Measurements from ENCODE around the gene ZNF81. TPM values are rescaled to one million over a fixed set of nuclear protein-coding genes. Genes with fewer than 3 reads are reported as not detected.

ZNF81 gene
- total and polyA plus RNA-seq, 2 experiments from 2014 or later, result 6.1 to 8.9 TPM

GRCh38 chrX:47898024-47898423 is 61.3 kb downstream of the ZNF81 start (continued):
- TF ChIP-seq ZNF462 (CRISPR knock-in tag; IDR thresholded peaks at IDR 0.05) (no peak), POLR2AphosphoS5 (IDR thresholded peaks at IDR 0.05; ENCODE audit: low read depth) (no peak), EZH2phosphoT487 (IDR thresholded peaks at IDR 0.05; ENCODE audit: unreplicated experiment) (no peak)

GRCh38 chrX:47900833-47901232 is 64.1 kb downstream of the ZNF81 start:
- Mint-ChIP-seq H3K4me1 (peaks cover 4% of the 10 kb centered on the region; the same call in 2 of the 3 replicates), H3K27me3 (ENCODE audit: insufficient read depth, low read depth, poor library complexity) (peaks cover 2% of the 10 kb centered on the region), H3K9me3 (no peaks in the 10 kb centered on the region), H3K4me3 (no peak overlapping the region), H3K36me3 (ENCODE audit: low read depth) (no peaks in the 10 kb centered on the region), H3K27ac (no peak overlapping the region)
- no peak for DNase-seq (ENCODE audit: low spot score)
- no peaks in the 10 kb centered on the region for H3K36me3 ChIP-seq (ENCODE audit: insufficient read depth)
- no peak overlapping the region for H2AFZ ChIP-seq
- H3K4me1 ChIP-seq (ENCODE audit: insufficient read depth), result no peaks in the 10 kb centered on the region; the same call in 1 of the 2 replicates
- H4K20me1 ChIP-seq (replicated peaks; ENCODE audit: insufficient read depth), result no peaks in the 10 kb centered on the region
- H3K27ac ChIP-seq (ENCODE audit: low read depth), result no peak overlapping the region
- no peak for ATAC-seq
- no peaks in the 10 kb centered on the region for H3K79me2 ChIP-seq (replicated peaks; ENCODE audit: insufficient read depth)
- H3K9me2 ChIP-seq (ENCODE audit: insufficient read depth), result no peaks in the 10 kb centered on the region
- H3K4me3 ChIP-seq, result no peak overlapping the region
- no peak overlapping the region for H3K4me2 ChIP-seq
- no peaks in the 10 kb centered on the region for H3F3A ChIP-seq (replicated peaks; ENCODE audit: low read depth)
- no peaks in the 10 kb centered on the region for H3K27me3 ChIP-seq (ENCODE audit: insufficient read depth)
- TF ChIP-seq REST (IDR thresholded peaks at IDR 0.05; ENCODE audit: unreplicated experiment) (no peak), CTCF (conservative IDR thresholded peaks at IDR 0.05; ENCODE audit: low read depth in 2 of 2) (no peak), EZH2phosphoT487 (IDR thresholded peaks at IDR 0.05; ENCODE audit: unreplicated experiment) (no peak), STAT1 (IDR thresholded peaks at IDR 0.05; ENCODE audit: unreplicated experiment) (no peak), NANOG (IDR thresholded peaks at IDR 0.05; ENCODE audit: borderline replicate concordance) (no peak), EZH2 (IDR thresholded peaks at IDR 0.05; ENCODE audit: low read depth, unreplicated experiment) (no peak), ZNF331 (CRISPR knock-in tag; IDR thresholded peaks at IDR 0.05; ENCODE audit: low read depth) (no peak), CREB1 (CRISPR knock-in tag; IDR thresholded peaks at IDR 0.05; ENCODE audit: low read depth) (no peak)

Measured in GM23338 (cell line).